Endothelial cell of umbilical vein (primary cell): ENCODE measurements around the gene OR2D3. TPM values are rescaled to one million over a fixed set of nuclear protein-coding genes. Genes with fewer than 3 reads are reported as not detected.

Source experiments
- BruUV-seq: library from RNA; stranded (reverse); fragments of 400-500 nt; replicated peaks from 2 replicates; lab custom pipeline; 2021; lab: Mats Ljungman, UMichigan
- CTCF ChIA-PET: fragments of 300-600, 350-600 bp; sonication (Branson Sonifier 250); formaldehyde crosslinking; loops from one replicate; lab custom pipeline; 2021; ENCODE audit warnings: antibody characterized with exemption, inconsistent platforms; lab: Charles Lee
- POLR2A ChIA-PET: fragments of 300-600, 350-600 bp; sonication (Branson Sonifier 250); formaldehyde crosslinking; loops from one replicate; lab custom pipeline; 2021; ENCODE audit warnings: antibody characterized with exemption, inconsistent platforms; lab: Charles Lee
- DNase-seq: peaks from one replicate; pipeline ENCODE4 v3.0.0-alpha.2; 2011; ENCODE audit warnings: low read depth, low spot score
- FAIRE-seq: peaks from 2 replicates; lab custom pipeline; 2011; peaks lifted over from hg19 to GRCh38; lab: Jason Lieb, UNC
- H2AFZ ChIP-seq: 2 replicates; pipeline ENCODE4 v1.6.0; 2012; ENCODE audit warnings: low read depth, low read length, control low read depth, inconsistent platforms
- H3K27ac ChIP-seq: 2 replicates; pipeline ENCODE4 v1.5.1; 2011; ENCODE audit warnings: low read depth, mild to moderate bottlenecking, control low read depth, low read length, moderate library complexity; ENCODE audit not compliant: insufficient read depth
- H3K27me3 ChIP-seq, 2 experiments: 2 replicates each; pipeline versions ENCODE4 v1.6.0 to v1.6.1; 2011; ENCODE audit warnings: low read length in 2 of 2, mixed read lengths in 1 of 2; ENCODE audit not compliant: control insufficient read depth in 2 of 2, insufficient read depth in 2 of 2
- H3K36me3 ChIP-seq, 2 experiments: 2 replicates in 1 of 2; 3 replicates in 1 of 2; pipeline ENCODE4 v1.5.1; 2011; ENCODE audit warnings: low read length in 2 of 2, mild to moderate bottlenecking in 1 of 2, moderate library complexity in 1 of 2; ENCODE audit not compliant: control insufficient read depth in 2 of 2, insufficient read depth in 2 of 2; ENCODE audit errors: extremely low read depth in 1 of 2
- H3K4me1 ChIP-seq: 3 replicates; pipeline ENCODE4 v1.5.1; 2011; ENCODE audit warnings: mild to moderate bottlenecking, low read length; ENCODE audit not compliant: control insufficient read depth, insufficient read depth; ENCODE audit errors: extremely low read depth
- H3K4me2 ChIP-seq: 2 replicates; pipeline ENCODE4 v1.6.1; 2011; ENCODE audit warnings: low read length, control low read depth, mixed read lengths; ENCODE audit not compliant: insufficient read depth
- H3K4me3 ChIP-seq, 3 experiments: fragments of 200-600 bp in 1 of 3; sonication (generic), shearing (Covaris generic) in 1 of 3; replicated peaks in 1 of 3; 2 replicates each; pipeline ENCODE4 v1.5.1; 2011 to 2016; ENCODE audit warnings: control low read depth in 3 of 3, low read length in 3 of 3, mild to moderate bottlenecking in 2 of 3, inconsistent platforms in 1 of 3, low read depth in 1 of 3, moderate library complexity in 1 of 3; ENCODE audit not compliant: insufficient read depth in 1 of 3
- H3K79me2 ChIP-seq: 2 replicates; pipeline ENCODE4 v1.6.0; 2012; ENCODE audit warnings: low read length, inconsistent platforms; ENCODE audit not compliant: control insufficient read depth, insufficient read depth
- H3K9ac ChIP-seq: replicated peaks from 2 replicates; pipeline ENCODE3; 2011; ENCODE audit warnings: low read length, control low read depth; ENCODE audit not compliant: insufficient read depth; ENCODE audit errors: extremely low read depth
- H3K9me1 ChIP-seq: replicated peaks from 3 replicates; pipeline ENCODE4 v1.6.0; 2011; ENCODE audit warnings: mild to moderate bottlenecking, low read length; ENCODE audit not compliant: control insufficient read depth, insufficient read depth; ENCODE audit errors: extremely low read depth
- H3K9me3 ChIP-seq: replicated peaks from 2 replicates; pipeline ENCODE4 v1.5.1; 2012; ENCODE audit warnings: low read length, inconsistent platforms; ENCODE audit not compliant: control insufficient read depth, insufficient read depth
- H4K20me1 ChIP-seq: replicated peaks from 2 replicates; pipeline ENCODE3; 2011; ENCODE audit warnings: mild to moderate bottlenecking, low read length; ENCODE audit not compliant: control insufficient read depth, insufficient read depth; ENCODE audit errors: extremely low read depth
- CTCF ChIP-seq, 2 donors: IDR thresholded peaks; 1 replicate in 1 of 2; 2 replicates in 1 of 2; pipeline ENCODE4 v1.5.1; 2011; ENCODE audit warnings: low read length in 2 of 2, mild to moderate bottlenecking in 2 of 2, moderate library complexity in 2 of 2, control low read depth in 1 of 2, inconsistent platforms in 1 of 2, low read depth in 1 of 2; ENCODE audit not compliant: insufficient read depth in 1 of 2; ENCODE audit errors: extremely low read depth in 1 of 2
- EZH2 ChIP-seq: IDR thresholded peaks from 2 replicates; pipeline ENCODE4 v1.6.1; 2012; ENCODE audit warnings: borderline replicate concordance, low read depth, mild to moderate bottlenecking, moderate library complexity, low read length, inconsistent platforms; ENCODE audit not compliant: severe bottlenecking
- FOS ChIP-seq: IDR thresholded peaks from 2 replicates; pipeline ENCODE4 v1.6.1; 2011; ENCODE audit warnings: mild to moderate bottlenecking, low read length, moderate library complexity, borderline replicate concordance; ENCODE audit not compliant: insufficient read depth
- GATA2 ChIP-seq: IDR thresholded peaks from 2 replicates; pipeline ENCODE4 v1.7.0; 2011; ENCODE audit warnings: low read depth, mild to moderate bottlenecking, moderate library complexity, mixed read lengths, low read length; ENCODE audit not compliant: insufficient read length, insufficient read depth
- JUN ChIP-seq: IDR thresholded peaks from 2 replicates; pipeline ENCODE4 v1.6.1; 2011; ENCODE audit warnings: borderline replicate concordance, low read depth; ENCODE audit not compliant: insufficient read length, insufficient read depth
- MAX ChIP-seq: IDR thresholded peaks from 2 replicates; pipeline ENCODE4 v1.6.1; 2011; ENCODE audit not compliant: insufficient read depth, insufficient read length
- MYC ChIP-seq: IDR thresholded peaks from one replicate; pipeline ENCODE4 v1.6.1; 2011; ENCODE audit warnings: mild to moderate bottlenecking, low read depth, low read length
- POLR2A ChIP-seq: IDR thresholded peaks from 2 replicates; pipeline ENCODE4 v1.6.1; 2012; ENCODE audit warnings: low read depth, mild to moderate bottlenecking, control low read depth, low read length
- POLR2AphosphoS5 ChIP-seq: IDR thresholded peaks from 2 replicates; pipeline ENCODE4 v1.6.1; 2012; ENCODE audit warnings: low read depth, mild to moderate bottlenecking, control low read depth, low read length, moderate library complexity; ENCODE audit not compliant: insufficient read depth
- dilution Hi-C: fragments of 300-500 bp; cut with MboI; formaldehyde crosslinking; loops from one replicate; pipeline ENCODE4 v1.15.0; 2019; ENCODE audit warnings: low sequenced_read_pairs; ENCODE audit not compliant: extremely low pct_ligation_motif_present
- intact Hi-C: fragments of 100-400 bp; cut with micrococcal nuclease; formaldehyde crosslinking; loops from one replicate; pipeline ENCODE4 v1.10.0; 2022
- polyA plus RNA-seq, 4 experiments: library from polyadenylated mRNA; depleted of rRNA in 3 of 4; stranded (reverse) in 3 of 4; unstranded in 1 of 4; fragments of >200 nt; gene quantifications; 2 replicates each; pipeline versions ENCODE4 v1.2.1 to v1.2.3, GENCODE V29; 2011 to 2012; ENCODE audit warnings: missing spikeins in 1 of 4
- total RNA-seq: library from RNA; stranded (reverse); gene quantifications from 2 replicates; pipeline ENCODE4 v1.2.3, GENCODE V29; 2021

OR2D3 gene
- total and polyA plus RNA-seq, 2 donors (not counting 3 experiments of a cell fraction or from before 2014, with no cell fraction given) = not detected

- TF ChIP-seq MAX = no peak
- no peak for TF ChIP-seq GATA2
- no peak for TF ChIP-seq EZH2
- TF ChIP-seq MYC = no peak
- no peak for TF ChIP-seq FOS
- TF ChIP-seq POLR2A = no peak
- no peak for TF ChIP-seq CTCF (IDR thresholded peaks at IDR 0.05; ENCODE audit: extremely low read depth in 1 of 2, insufficient read depth in 1 of 2, low read depth in 1 of 2, low read length in 2 of 2)
- TF ChIP-seq POLR2AphosphoS5 = no peak
- TF ChIP-seq JUN = no peak
- no peak overlapping the region for H3K9ac ChIP-seq
- H3K27me3 ChIP-seq = peaks cover 0 to 3% of the 10 kb centered on the region in 2 experiments
- ChIA-PET CTCF (interaction anchor here (1.4 kb wide), 1 partner anchor 8 kb away, joined by 4 read pairs; the partner anchor contains the start of gene OR10A2), POLR2A (no interaction called here)
- no peak overlapping the region for H3K4me2 ChIP-seq
- BruUV-seq = no TSS peak
- H3K9me1 ChIP-seq = no peaks in the 10 kb centered on the region
- dilution Hi-C loops = no loop called here
- FAIRE-seq (no peak), DNase-seq (no peak)
- H3K36me3 ChIP-seq = no peaks in the 10 kb centered on the region
- no peaks in the 10 kb centered on the region for H3K9me3 ChIP-seq
- H3K4me3 ChIP-seq = no peak overlapping the region
- no peaks in the 10 kb centered on the region for H3K79me2 ChIP-seq
- intact Hi-C loops = no loop called here
- no peak overlapping the region for H3K27ac ChIP-seq
- H4K20me1 ChIP-seq = no peaks in the 10 kb centered on the region
- H3K4me1 ChIP-seq = no peaks in the 10 kb centered on the region
- no peak overlapping the region for H2AFZ ChIP-seq
Measured at GRCh38 chr11:6871278-6871677, 49.5 kb upstream of the OR2D3 start.
